ENCODE measurements around the gene RPRD2.
"Not testable (repeated sequence)": the region's sequence is repeated elsewhere in the genome, so short reads cannot be mapped to it uniquely, and the experiment has no call there.

The RPRD2 gene

DNA sequence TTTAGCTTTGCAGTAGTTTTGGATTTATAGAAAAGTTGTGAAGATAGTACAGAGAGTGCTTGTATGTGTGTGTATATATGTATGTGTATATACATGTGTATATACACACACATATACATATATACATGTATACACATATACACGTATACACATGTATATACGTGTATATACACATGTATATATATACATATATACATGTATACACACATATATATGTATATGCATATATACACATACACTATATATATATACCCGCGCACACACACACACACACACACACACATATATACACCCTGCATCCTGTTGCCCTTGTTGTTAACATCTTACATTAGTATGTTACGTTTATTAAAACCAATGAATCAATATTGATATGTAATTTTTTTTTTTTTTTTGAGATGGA lies 24.3 kb downstream of the RPRD2 start:
- in situ Hi-C loops (cut with MboI; ENCODE audit: low sequenced_read_pairs), result no loop called here

- in situ Hi-C loops (cut with MboI; ENCODE audit: low sequenced_read_pairs), result no loop called here
These were observed 25.7 kb downstream of the RPRD2 start for GRCh38 chr1:150389650-150390049.

- in situ Hi-C loops (cut with MboI; ENCODE audit: low sequenced_read_pairs), result no loop called here
These were observed 28.7 kb downstream of the RPRD2 start for GRCh38 chr1:150392627-150393026.

DNA sequence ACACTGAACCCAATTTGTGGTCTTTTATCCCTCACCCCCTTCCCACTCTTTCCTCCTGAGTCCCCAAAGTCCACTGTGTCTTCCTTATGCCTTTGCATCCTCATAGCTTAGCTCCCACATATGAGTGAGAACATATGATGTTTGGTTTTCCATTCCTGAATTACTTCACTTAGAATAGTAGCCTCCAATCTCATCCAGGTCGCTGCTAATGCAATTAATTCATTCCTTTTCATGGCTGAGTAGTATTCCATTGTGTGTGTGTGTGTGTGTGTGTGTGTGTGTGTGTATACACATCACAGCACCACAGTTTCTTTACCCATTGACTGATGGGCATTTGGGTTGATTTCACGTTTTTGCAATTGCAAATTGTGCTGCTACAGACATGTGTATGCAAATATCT lies 31.2 kb downstream of the RPRD2 start:
- in situ Hi-C loops (cut with MboI; ENCODE audit: low sequenced_read_pairs), result not testable (repeated sequence)

- in situ Hi-C loops (cut with MboI; ENCODE audit: low sequenced_read_pairs), result no loop called here
These were observed 33.6 kb downstream of the RPRD2 start for GRCh38 chr1:150397392-150398032.

GRCh38 chr1:150404465-150404864 lies 40.5 kb downstream of the RPRD2 start:
- in situ Hi-C loops (cut with MboI; ENCODE audit: low sequenced_read_pairs), result no loop called here

GRCh38 chr1:150405660-150406059 lies 41.7 kb downstream of the RPRD2 start:
- in situ Hi-C loops (cut with MboI; ENCODE audit: low sequenced_read_pairs), result no loop called here

- in situ Hi-C loops (cut with MboI; ENCODE audit: low sequenced_read_pairs), result no loop called here
These were observed 42.5 kb downstream of the RPRD2 start for GRCh38 chr1:150406483-150406882.

DNA sequence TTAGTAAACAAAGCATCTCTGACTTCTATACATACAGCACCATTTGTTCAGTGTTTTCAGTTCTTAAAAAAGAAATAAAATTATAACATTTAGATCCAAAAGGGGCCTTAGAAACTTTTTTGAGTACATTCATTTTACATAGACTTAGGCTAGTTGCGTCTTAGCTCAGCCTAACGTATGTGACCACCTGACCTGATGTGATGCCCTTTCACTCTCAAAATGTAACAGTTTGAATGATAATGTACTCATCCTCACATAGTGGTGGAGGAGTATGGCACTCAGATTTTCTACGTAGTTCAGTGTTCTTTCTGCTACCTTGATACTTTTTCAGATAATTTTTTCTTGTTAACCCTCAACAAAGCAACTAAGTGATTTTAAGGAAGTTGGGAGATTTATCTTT lies 43.4 kb downstream of the RPRD2 start:
- in situ Hi-C loops (cut with MboI; ENCODE audit: low sequenced_read_pairs), result no loop called here

- in situ Hi-C loops (cut with MboI; ENCODE audit: low sequenced_read_pairs), result no loop called here
These were observed 44.9 kb downstream of the RPRD2 start for GRCh38 chr1:150408800-150409199.

GRCh38 chr1:150409504-150410362 lies 45.8 kb downstream of the RPRD2 start:
- in situ Hi-C loops (cut with MboI; ENCODE audit: low sequenced_read_pairs), result no loop called here

- in situ Hi-C loops (cut with MboI; ENCODE audit: low sequenced_read_pairs), result no loop called here
These were observed 46.7 kb downstream of the RPRD2 start for GRCh38 chr1:150410582-150411101.

DNA sequence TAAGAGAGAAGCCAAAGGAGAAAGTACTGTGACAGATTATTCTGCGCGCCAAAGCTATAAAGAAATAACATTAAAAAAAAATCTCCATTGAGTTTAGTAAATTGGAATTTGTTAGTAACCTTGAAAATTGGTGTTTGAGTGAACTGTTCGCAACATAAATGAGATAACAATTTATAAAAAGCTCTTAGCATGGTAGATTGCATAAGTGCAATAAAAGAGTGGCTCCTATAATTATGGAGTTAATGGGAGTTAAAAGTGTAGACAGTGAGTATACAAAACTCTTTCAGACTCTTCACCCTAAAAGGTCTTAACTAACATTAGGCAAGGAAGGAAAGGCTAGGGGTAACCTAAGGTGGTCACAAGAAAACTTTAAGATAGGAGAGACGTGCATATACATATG lies 50.6 kb downstream of the RPRD2 start:
- in situ Hi-C loops (cut with MboI; ENCODE audit: low sequenced_read_pairs), result no loop called here

GRCh38 chr1:150415800-150416199 lies 51.9 kb downstream of the RPRD2 start:
- in situ Hi-C loops (cut with MboI; ENCODE audit: low sequenced_read_pairs), result no loop called here

- in situ Hi-C loops (cut with MboI; ENCODE audit: low sequenced_read_pairs), result no loop called here
These were observed 56.8 kb downstream of the RPRD2 start for GRCh38 chr1:150420560-150421265.

GRCh38 chr1:150422541-150422940 lies 58.6 kb downstream of the RPRD2 start:
- in situ Hi-C loops (cut with MboI; ENCODE audit: low sequenced_read_pairs), result no loop called here

- in situ Hi-C loops (cut with MboI; ENCODE audit: low sequenced_read_pairs), result no loop called here
These were observed 65.9 kb downstream of the RPRD2 start for GRCh38 chr1:150429805-150430204.

DNA sequence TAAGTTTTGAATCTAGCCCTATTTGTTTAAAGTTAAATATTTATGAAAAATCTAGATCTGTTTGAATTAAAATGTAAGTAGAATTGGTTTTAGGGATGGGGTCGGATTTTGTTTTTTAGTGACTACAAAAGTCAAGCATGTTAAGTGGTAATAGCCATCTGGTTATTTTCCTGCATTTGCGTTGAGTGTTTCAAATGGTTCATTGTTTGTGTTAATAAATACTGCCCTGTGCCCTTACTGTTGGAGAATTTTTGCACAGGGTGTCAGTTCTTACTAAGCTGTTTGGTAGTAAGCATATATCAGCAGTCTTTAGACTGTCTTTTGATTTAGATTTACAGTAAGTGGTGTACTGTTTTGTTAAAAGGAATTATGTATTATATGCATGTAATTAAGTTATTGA lies 77.2 kb downstream of the RPRD2 start:
- in situ Hi-C loops (cut with MboI; ENCODE audit: low sequenced_read_pairs), result no loop called here

- in situ Hi-C loops (cut with MboI; ENCODE audit: low sequenced_read_pairs), result no loop called here
These were observed 80.3 kb downstream of the RPRD2 start for GRCh38 chr1:150444232-150444631.

DNA sequence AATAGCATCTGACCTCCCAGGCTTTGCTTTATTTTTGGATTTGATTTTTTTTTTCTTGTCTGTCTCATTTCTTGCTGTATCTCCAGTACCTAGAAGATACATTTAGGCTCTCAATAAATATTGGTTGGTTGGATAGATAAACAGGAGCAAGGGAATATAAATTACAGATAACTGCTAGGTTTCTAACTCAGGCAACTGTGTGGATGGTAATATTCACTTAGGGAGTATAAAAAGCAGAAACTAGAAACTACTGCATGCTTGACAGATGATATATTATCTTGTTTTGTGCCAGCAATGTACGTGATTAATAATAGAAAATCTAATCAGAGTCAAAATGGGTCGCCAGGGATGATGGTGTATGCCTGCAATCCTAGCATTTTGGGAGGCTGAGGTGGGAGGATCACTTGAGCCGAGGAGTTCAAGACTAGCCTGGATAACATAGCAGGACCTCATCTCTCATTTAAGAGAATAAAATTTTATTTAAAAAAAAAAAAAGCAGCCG lies 92.2 kb downstream of the RPRD2 start:
- in situ Hi-C loops (cut with MboI; ENCODE audit: low sequenced_read_pairs), result no loop called here

GRCh38 chr1:150464422-150464826 lies 100.5 kb downstream of the RPRD2 start:
- in situ Hi-C loops (cut with MboI; ENCODE audit: low sequenced_read_pairs), result no loop called here
